GM23248 (cell line): ENCODE results near the gene PLCB3. TPM values are rescaled to one million over a fixed set of nuclear protein-coding genes. Genes with fewer than 3 reads are reported as not detected.

Source experiments
- DNase-seq: peaks from one replicate; pipeline ENCODE4 v3.0.0-alpha.2; 2015
- H2AFZ ChIP-seq: fragments of 200-600 bp; sonication (generic); 2 replicates; pipeline ENCODE4 v1.6.1; 2016; ENCODE audit warnings: antibody characterized with exemption
- H3F3A ChIP-seq: fragments of 200-600 bp; sonication (generic); 2 replicates; pipeline ENCODE4 v1.6.1; 2016; ENCODE audit warnings: mild to moderate bottlenecking, antibody characterized with exemption, mixed run types; ENCODE audit not compliant: insufficient read depth
- H3K27ac ChIP-seq: fragments of 200-600 bp; sonication (generic); 2 replicates; pipeline ENCODE4 v1.5.1; 2016; ENCODE audit warnings: mild to moderate bottlenecking
- H3K27me3 ChIP-seq: fragments of 200-600 bp; sonication (generic); replicated peaks from 2 replicates; pipeline ENCODE4 v1.6.1; 2016; ENCODE audit warnings: mild to moderate bottlenecking; ENCODE audit not compliant: insufficient read depth
- H3K36me3 ChIP-seq: fragments of 200-600 bp; sonication (generic); 2 replicates; pipeline ENCODE4 v1.6.1; 2016; ENCODE audit warnings: low read depth, mild to moderate bottlenecking
- H3K4me1 ChIP-seq: fragments of 200-600 bp; sonication (generic); 2 replicates; pipeline ENCODE4 v1.6.1; 2016; ENCODE audit warnings: mild to moderate bottlenecking; ENCODE audit not compliant: insufficient read depth
- H3K4me2 ChIP-seq: fragments of 200-600 bp; sonication (generic); one replicate; pipeline ENCODE4 v1.6.1; 2016; ENCODE audit warnings: mild to moderate bottlenecking; ENCODE audit not compliant: unreplicated experiment
- H3K4me3 ChIP-seq: fragments of 200-600 bp; sonication (generic); 2 replicates; pipeline ENCODE4 v1.5.1; 2016; ENCODE audit warnings: mild to moderate bottlenecking
- H3K79me2 ChIP-seq: fragments of 200-600 bp; sonication (generic); 2 replicates; pipeline ENCODE4 v1.6.1; 2016; ENCODE audit warnings: mild to moderate bottlenecking; ENCODE audit not compliant: insufficient read depth
- H3K9ac ChIP-seq: fragments of 200-600 bp; sonication (generic); 2 replicates; pipeline ENCODE4 v1.6.1; 2016; ENCODE audit warnings: mild to moderate bottlenecking
- H3K9me2 ChIP-seq: fragments of 200-600 bp; sonication (generic); 2 replicates; pipeline ENCODE4 v1.6.1; 2016; ENCODE audit warnings: mixed run types, mild to moderate bottlenecking, moderate library complexity; ENCODE audit not compliant: insufficient read depth
- H3K9me3 ChIP-seq: fragments of 200-600 bp; sonication (generic); one replicate; pipeline ENCODE4 v1.6.1; 2017; ENCODE audit warnings: low read depth
- H4K20me1 ChIP-seq: fragments of 200-600 bp; sonication (generic); 2 replicates; pipeline ENCODE4 v1.6.0; 2016; ENCODE audit not compliant: insufficient read depth
- EZH2 ChIP-seq: fragments of 200-600 bp; sonication (generic); IDR thresholded peaks from 2 replicates; pipeline ENCODE4 v1.6.1; 2018; ENCODE audit warnings: antibody characterized with exemption, mild to moderate bottlenecking; ENCODE audit not compliant: insufficient read depth, poor library complexity, severe bottlenecking
- EZH2phosphoT487 ChIP-seq: fragments of 200-600 bp; sonication (generic); IDR thresholded peaks from 2 replicates; pipeline ENCODE4 v1.6.1; 2018; ENCODE audit warnings: antibody characterized with exemption, moderate library complexity, mild to moderate bottlenecking, low read depth; ENCODE audit not compliant: insufficient read depth
- WGBS, 2 experiments: methylation state at CpG; one replicate each; pipeline ENCODE4 v1.1.6; 2015 to 2017; ENCODE audit warnings: low lambda C conversion rate in 2 of 2, low coverage in 1 of 2; ENCODE audit errors: missing lambda C conversion rate in 2 of 2; 5-methylcytosine and 5-hydroxymethylcytosine counted together
- in situ Hi-C: fragments of 300-500 bp; cut with MboI; formaldehyde crosslinking; loops from 2 replicates; pipeline ENCODE4 v1.15.0; 2020
- polyA plus RNA-seq: library from polyadenylated mRNA; unstranded; fragments of >200 nt; fragmentation: Nextera tagmentation; extraction: Ambion mirVana; gene quantifications from 2 replicates; pipeline ENCODE4 v1.2.1, GENCODE V29; 2016
- total RNA-seq: library from RNA; depleted of rRNA; stranded (reverse); fragments of >200 nt; shearing (Covaris generic); gene quantifications from 2 replicates; pipeline ENCODE4 v1.2.3, GENCODE V29; 2014

The PLCB3 gene
- total and polyA plus RNA-seq, 2 experiments from 2014 or later = 6.5 to 32.7 TPM

- in situ Hi-C loops = no loop called here
- WGBS, 2 experiments = 81 to 88% methylated on average over 10 to 12 of the region's 12 CpGs
Measured at GRCh38 chr11:64237484-64237951, 13.8 kb upstream of the PLCB3 start.

GRCh38 chr11:64238076-64238475, 13.3 kb upstream of the PLCB3 start:
- no peak overlapping the region for H3K4me2 ChIP-seq
- H3F3A ChIP-seq = peaks cover 10% of the 10 kb centered on the region; the same call in 1 of the 2 replicates
- H3K4me3 ChIP-seq = no peak overlapping the region
- H3K9ac ChIP-seq = no peak overlapping the region
- peaks cover 25% of the 10 kb centered on the region for H3K79me2 ChIP-seq
- DNase-seq = no peak
- no peaks in the 10 kb centered on the region for H4K20me1 ChIP-seq
- in situ Hi-C loops = no loop called here
- 88 to 91% methylated on average over 9 of the region's 9 CpGs for WGBS, 2 experiments
- H3K27ac ChIP-seq = no peak overlapping the region
- TF ChIP-seq EZH2phosphoT487 (no peak), EZH2 (no peak)
- no peak overlapping the region for H2AFZ ChIP-seq
- H3K9me3 ChIP-seq = no peaks in the 10 kb centered on the region
- H3K4me1 ChIP-seq = peaks cover 12% of the 10 kb centered on the region
- no peaks in the 10 kb centered on the region for H3K27me3 ChIP-seq
- no peaks in the 10 kb centered on the region for H3K36me3 ChIP-seq
- no peaks in the 10 kb centered on the region for H3K9me2 ChIP-seq

More at GRCh38 chr11:64237484-64237951, 13.8 kb upstream of the PLCB3 start:
- Histone ChIP-seq H3K9me3 (no peaks in the 10 kb centered on the region), H3F3A (peaks cover 10% of the 10 kb centered on the region; the same call in 1 of the 2 replicates), H3K9me2 (no peaks in the 10 kb centered on the region), H3K27ac (no peak overlapping the region), H3K27me3 (no peaks in the 10 kb centered on the region), H3K9ac (no peak overlapping the region), H3K36me3 (no peaks in the 10 kb centered on the region), H3K4me2 (no peak overlapping the region), H3K4me1 (peaks cover 6% of the 10 kb centered on the region), H4K20me1 (no peaks in the 10 kb centered on the region), H2AFZ (no peak overlapping the region), H3K79me2 (peaks cover 19% of the 10 kb centered on the region), H3K4me3 (no peak overlapping the region)
- TF ChIP-seq EZH2phosphoT487 (no peak), EZH2 (no peak)
- no peak for DNase-seq

GRCh38 chr11:64238999-64239398, 12.3 kb upstream of the PLCB3 start:
- no peak for TF ChIP-seq EZH2phosphoT487
- no peak for TF ChIP-seq EZH2
- Histone ChIP-seq H3K9me3 (no peaks in the 10 kb centered on the region), H3F3A (peaks cover 10% of the 10 kb centered on the region; the same call in 1 of the 2 replicates), H2AFZ (no peak overlapping the region), H3K4me3 (no peak overlapping the region), H3K4me2 (no peak overlapping the region), H4K20me1 (no peaks in the 10 kb centered on the region), H3K27me3 (no peaks in the 10 kb centered on the region), H3K36me3 (no peaks in the 10 kb centered on the region; the same call in 1 of the 2 replicates), H3K27ac (no peak overlapping the region), H3K9me2 (no peaks in the 10 kb centered on the region), H3K9ac (no peak overlapping the region), H3K79me2 (peaks cover 33% of the 10 kb centered on the region), H3K4me1 (peaks cover 15% of the 10 kb centered on the region)
- in situ Hi-C loops = no loop called here
- WGBS, 2 experiments = 70 to 73% methylated on average over 5 of the region's 5 CpGs
- no peak for DNase-seq

GRCh38 chr11:64239662-64240434, 11.5 kb upstream of the PLCB3 start:
- peaks cover 11% of the 10 kb centered on the region; the same call in 1 of the 2 replicates for H3F3A ChIP-seq
- H3K9me3 ChIP-seq = no peaks in the 10 kb centered on the region
- peaks cover 41% of the 10 kb centered on the region for H3K79me2 ChIP-seq
- peak overlapping the region; percentile 75 for H3K4me3 ChIP-seq
- no peaks in the 10 kb centered on the region for H4K20me1 ChIP-seq
- peak overlapping the region; percentile 85 for H3K27ac ChIP-seq
- no peak for TF ChIP-seq EZH2phosphoT487
- no peak for TF ChIP-seq EZH2
- H3K4me2 ChIP-seq = peak overlapping the region; percentile 91
- H3K36me3 ChIP-seq = no peaks in the 10 kb centered on the region; the same call in 1 of the 2 replicates
- 86 to 89% methylated on average over 10 to 11 of the region's 11 CpGs for WGBS, 2 experiments
- peak overlapping the region; percentile 85 for H2AFZ ChIP-seq
- in situ Hi-C loops = no loop called here
- DNase-seq = no peak
- H3K27me3 ChIP-seq = no peaks in the 10 kb centered on the region
- H3K4me1 ChIP-seq = peaks cover 15% of the 10 kb centered on the region
- H3K9me2 ChIP-seq = no peaks in the 10 kb centered on the region
- peak overlapping the region; percentile 85 for H3K9ac ChIP-seq
